GM19193 (cell line): ENCODE measurements around the gene TLE5.

ENCODE experiments used
- POLR2A ChIP-seq: IDR thresholded peaks from 4 replicates; pipeline ENCODE4 v1.6.1; 2011; ENCODE audit not compliant: insufficient read depth, insufficient read length; ENCODE audit errors: extremely low read depth

The TLE5 gene

GRCh38 chr19:3099347-3100145 is 37.3 kb upstream of the TLE5 start:
- no peak for TF ChIP-seq POLR2A

DNA sequence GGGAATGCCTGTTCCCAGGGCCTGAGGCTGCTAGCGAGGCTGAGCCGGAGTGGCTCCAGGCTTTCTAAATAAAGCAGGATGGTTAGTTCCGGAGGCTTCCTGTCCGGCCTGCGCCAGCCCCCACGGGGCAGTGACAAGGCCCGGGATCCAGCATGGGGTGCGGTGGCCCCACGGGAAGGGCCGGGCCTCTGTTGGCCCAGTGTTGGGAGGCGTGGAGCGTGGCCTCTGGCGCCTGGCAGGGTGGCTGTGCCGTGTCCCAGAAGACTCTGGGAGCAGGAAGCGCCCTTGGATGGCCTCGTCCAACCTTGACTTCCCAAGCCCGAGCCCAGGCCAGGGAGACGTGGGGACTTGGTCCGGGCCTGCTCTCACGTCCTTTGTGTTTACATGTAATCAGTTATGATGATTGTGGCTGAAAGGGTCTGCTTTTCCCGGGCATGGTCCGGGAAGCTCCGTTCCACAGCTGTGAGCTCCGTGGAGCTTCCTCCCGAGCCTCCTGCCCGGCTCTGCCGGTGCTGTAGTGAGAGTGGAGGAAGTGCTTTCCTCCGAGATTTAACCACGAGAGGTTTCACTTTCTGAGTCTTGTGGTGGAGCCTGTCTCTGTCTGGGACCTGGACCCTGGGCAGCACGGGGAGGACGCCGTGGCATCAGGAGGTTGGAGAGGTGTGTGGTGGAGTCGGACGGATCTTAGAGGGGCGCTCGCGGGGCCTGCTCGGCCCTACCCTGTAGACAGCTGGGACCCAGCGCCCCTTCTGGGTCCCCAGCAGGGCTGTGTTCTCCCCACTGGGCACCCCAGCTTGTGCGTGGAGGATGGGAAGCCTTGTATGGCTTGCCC is 36.4 kb upstream of the TLE5 start:
- TF ChIP-seq POLR2A: no peak

DNA sequence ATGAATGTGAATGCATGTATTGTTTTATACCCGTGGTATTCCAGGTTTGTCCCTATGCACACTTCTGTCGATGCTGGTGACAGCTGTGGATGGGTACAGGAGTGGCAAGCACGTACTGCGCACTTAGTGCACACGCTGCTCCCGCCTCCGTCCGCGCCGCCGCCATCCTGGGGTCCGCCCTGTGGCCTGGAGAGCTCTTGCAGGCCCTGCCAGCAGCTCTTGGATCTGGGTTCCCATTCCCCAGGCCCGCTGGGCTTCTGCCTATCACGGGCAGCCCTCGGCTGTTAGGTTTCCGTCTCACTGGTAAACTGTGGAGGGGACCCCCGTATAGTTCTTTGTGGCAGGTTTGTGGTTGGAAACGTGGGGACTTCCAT is 35.8 kb upstream of the TLE5 start:
- TF ChIP-seq POLR2A: no peak

- no peak for TF ChIP-seq POLR2A
Measured at GRCh38 chr19:3097442-3097871, 35.2 kb upstream of the TLE5 start.

DNA sequence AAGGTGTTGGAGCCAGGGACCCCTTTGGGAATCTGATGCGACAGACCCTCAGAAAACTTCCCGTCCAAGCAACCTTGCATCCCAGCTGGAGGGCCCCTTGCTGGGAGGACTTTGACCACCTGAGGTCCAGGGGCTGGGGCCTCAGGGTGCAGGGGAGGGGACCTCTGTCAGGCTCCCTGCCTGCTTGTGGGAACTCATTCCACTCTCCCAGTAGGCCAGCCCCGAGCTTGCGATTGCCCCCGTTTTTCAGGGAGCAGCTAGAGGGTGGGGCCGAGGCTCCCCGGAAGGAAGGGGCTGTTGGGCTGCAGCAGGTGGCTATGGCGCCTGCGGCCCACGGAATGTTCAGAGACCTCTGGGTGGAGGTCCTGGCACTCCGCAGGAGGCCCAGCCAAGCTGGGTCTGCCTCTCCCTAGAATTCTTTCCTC is 34.6 kb upstream of the TLE5 start:
- no peak for TF ChIP-seq POLR2A

GRCh38 chr19:3096267-3096901 is 34.1 kb upstream of the TLE5 start:
- TF ChIP-seq POLR2A: no peak

DNA sequence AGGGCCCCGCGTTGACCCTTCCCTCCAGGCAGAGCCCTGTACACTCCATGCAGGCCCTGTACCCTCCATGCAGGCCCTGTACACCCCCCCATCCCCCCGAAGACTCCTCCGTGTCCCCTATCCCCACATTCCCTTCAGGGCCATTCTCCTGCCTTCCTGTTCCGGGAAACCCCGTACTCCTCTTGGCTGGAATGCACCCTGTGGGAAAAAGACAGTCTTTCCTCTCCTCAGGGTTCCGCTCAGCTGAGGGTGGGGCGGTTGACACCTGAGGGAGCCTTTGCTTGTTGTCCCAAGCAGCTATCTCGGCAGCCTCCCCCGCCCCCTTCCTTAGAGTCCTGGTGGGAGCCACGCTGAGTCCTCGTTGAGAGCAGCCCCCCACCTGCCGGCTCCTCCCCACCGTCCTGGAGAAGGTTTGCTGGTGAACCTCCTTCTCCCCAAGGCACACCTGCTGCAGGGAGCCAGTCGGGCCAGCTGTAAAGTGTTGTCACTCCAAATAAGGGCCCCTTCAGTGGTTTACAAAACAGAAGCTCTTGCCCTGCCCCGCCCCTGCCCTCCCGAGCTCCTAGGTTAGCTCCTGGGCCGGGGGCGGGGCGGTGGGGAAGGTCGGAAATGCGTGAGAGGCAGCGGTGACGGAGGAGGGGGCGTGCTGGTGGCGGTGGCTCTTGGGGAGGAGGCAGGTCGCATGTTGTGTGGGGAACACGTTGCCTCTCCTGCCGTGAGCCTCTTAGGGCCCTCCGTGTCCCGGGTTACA is 33.3 kb upstream of the TLE5 start:
- no peak for TF ChIP-seq POLR2A

GRCh38 chr19:3094601-3095440 is 32.5 kb upstream of the TLE5 start:
- no peak for TF ChIP-seq POLR2A

DNA sequence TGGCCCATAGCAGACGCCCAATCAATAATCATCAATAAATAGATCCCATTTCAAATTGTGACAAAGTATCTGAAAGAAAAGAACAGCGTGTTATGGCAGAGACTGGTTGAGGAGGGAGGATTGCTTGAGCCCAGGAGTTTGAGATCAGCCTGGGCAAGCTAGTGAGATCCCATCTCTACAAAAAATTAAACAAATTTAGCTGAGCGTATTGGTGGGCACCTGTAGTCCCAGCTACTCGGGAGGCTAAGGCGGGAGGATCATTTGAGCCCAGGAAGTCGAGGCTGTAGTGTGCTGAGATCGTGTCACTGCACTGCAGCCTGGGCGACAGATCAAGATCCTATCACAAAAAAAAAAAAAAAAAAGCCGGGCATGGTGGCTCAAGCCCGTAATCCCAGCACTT is 25.5 kb upstream of the TLE5 start:
- TF ChIP-seq POLR2A: no peak

DNA sequence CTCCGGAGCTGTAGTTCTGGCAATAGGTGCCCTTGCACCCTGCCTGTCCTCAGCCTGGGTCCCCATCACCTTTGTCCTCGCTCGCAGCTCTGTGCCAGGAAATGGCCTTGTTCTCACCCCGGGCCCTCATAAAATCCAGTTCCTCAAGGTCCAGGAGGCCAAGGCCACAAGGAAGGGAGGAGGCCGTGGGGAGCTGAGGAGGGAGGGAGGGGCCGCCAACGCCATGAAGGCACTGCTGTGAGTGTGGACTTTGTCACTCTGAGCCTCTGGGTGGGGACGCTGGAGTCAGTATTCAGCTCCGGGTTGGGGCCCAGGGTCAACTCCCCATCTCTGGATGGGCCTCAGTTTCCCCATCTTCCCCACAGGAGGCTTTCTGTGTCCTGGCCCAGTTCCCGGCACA is 22.6 kb upstream of the TLE5 start:
- TF ChIP-seq POLR2A: no peak

DNA sequence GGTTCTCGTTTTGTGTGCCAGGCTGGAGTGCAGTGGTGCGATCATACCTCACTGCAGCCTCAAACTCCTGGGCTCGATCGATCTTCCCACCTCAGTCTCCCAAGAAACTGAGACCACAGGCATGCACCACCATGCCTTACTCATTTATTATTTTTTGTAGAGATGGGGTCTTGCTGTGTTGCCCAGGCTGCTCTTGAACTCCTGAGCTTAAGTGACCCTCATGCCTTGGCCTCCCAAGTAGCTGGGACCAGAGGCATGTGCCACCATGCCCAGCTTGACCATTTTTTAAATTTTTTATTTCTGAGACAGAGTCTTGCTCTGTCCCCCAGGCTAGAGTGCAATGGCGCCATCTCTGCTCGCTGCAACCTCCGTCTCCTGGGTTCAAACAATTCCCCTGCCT is 21.7 kb upstream of the TLE5 start:
- no peak for TF ChIP-seq POLR2A

GRCh38 chr19:3082331-3082730 is 20.0 kb upstream of the TLE5 start:
- no peak for TF ChIP-seq POLR2A

- TF ChIP-seq POLR2A: no peak
Measured at GRCh38 chr19:3080286-3080685, 18.0 kb upstream of the TLE5 start.

DNA sequence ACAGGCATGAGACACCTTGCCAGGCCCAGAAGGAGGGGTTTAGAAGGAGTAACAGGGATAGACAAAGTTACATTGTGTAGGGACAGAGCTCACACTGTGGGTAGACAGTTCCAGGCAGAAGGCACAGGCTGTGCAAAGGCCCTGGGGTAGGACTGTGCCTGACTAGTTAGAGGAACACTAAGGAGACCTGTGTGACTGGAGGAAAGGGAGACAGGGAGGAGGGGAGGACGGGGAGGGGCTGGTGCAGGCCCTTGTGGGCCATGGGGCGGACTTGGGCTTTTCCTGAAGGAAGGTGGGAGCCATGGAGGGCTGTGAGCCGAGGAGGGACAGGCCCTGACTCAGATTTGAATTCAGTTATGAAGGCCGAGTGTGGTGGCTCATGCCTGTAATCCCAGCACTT is 17.3 kb upstream of the TLE5 start:
- TF ChIP-seq POLR2A: no peak
